Measurements from ENCODE around the gene MYLK.

MYLK gene

GRCh38 chr3:123790254-123791072, 93.7 kb downstream of the MYLK start:
- no peak for DNase-seq

DNA sequence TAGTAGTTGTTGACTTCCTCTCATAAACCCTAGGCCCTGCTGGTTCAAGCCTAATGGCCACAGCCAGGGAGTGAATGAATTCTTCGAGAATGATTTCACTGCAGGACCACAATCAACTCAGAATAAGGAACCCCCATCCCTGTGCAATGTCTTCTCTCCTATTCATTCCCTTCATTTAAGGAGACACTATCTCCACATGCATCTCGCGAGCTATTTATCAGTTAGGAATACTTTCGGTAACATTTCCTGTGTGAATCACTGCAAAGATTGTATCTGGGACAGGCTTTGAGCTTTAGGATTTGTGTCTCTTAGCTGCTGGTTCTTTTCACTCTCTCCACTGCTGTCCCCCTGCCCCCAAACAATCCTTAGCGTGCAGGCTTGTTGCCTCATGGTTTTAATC, 94.4 kb downstream of the MYLK start:
- DNase-seq: no peak

DNA sequence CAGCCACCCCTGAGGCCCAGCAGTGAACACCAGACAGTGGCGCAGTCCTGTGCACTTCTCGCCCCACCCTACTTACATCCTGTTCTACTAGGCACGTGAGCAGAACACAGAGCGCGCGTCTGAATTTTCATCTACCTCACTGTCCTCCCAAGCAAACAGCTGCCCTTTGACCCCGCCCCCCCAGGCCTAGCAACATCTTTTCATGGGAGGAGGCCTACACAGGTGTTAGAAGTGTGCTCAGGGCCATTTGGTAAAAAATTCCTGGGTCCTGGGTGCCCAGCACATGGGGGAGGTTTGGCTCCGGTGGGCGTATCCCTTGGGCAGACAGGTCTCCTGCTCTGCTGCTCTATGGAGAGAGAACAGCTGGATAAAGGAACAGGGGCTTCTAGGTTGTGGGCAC, 95.0 kb downstream of the MYLK start:
- DNase-seq: no peak

DNA sequence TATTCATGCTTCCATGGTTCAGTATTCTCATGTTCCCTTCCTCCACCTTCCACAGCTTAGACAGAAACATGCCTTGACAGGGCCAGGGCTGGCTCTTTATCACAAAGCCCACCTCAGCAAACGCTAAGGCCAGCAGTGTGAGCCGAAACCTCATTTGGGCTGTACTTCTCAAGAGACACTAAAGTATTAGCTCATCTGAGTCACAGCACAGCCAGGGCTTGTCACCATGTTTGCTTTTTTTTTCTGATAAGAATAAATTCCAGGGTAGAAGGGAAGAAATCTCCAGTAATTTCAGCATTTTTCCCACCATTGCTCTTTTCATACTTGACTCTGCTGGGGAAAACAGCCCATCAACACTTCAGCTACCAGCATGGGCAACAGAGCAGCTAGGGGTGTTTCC, 95.4 kb downstream of the MYLK start:
- DNase-seq: no peak

GRCh38 chr3:123787133-123787532, 97.0 kb downstream of the MYLK start:
- no peak for DNase-seq

- no peak for DNase-seq
Observed at GRCh38 chr3:123785602-123786001, 98.5 kb downstream of the MYLK start.

DNA sequence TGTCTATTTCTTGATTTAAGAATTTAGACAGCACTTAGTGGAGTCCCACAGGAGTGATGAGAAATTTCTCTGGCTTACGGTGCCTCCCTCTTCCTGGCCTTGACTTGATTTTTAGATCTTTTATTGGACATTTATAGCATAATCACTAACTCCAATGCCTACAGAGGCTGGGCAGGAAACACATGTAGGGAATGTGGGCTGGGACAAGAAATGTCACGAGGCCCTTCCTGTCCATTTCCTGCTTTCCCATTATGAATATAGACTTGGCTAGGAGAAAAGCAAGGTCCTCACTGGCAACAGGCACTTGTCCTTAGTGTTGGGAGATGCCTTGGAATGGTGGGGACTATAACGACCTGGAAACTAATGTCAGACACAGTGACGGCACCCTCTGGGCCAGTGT, 100.3 kb downstream of the MYLK start:
- DNase-seq: no peak

DNA sequence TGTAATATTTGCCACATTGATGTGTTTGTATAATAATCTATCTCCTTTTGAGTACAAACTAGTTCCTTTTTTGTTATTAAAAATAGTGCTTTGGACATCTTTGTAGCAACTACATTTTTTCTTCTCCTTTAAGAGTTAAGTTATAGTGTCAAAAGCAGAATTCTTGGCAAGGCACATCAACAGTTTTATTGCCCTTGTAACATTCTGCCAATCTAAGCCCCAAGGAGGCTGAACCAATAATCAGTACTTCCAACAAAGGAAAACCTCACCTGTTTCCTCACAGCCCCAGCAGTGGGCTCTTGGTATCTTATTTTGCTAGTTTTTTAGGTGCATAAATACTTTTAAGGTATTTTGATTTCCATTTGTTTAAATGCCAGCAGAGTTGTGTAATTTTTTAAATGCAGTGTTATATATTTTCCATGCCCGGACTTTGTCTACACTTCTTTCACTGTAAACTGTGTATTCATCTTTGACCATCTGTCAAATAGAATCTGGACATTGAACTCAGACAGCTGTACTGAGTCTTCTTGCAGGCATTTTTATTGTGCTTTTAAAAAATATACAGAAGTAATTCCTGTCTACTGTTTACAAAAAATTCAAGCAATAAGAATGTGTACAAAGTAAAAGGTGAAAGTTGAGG, 101.0 kb downstream of the MYLK start:
- DNase-seq: no peak

GRCh38 chr3:123782488-123782887, 101.6 kb downstream of the MYLK start:
- DNase-seq: no peak

DNA sequence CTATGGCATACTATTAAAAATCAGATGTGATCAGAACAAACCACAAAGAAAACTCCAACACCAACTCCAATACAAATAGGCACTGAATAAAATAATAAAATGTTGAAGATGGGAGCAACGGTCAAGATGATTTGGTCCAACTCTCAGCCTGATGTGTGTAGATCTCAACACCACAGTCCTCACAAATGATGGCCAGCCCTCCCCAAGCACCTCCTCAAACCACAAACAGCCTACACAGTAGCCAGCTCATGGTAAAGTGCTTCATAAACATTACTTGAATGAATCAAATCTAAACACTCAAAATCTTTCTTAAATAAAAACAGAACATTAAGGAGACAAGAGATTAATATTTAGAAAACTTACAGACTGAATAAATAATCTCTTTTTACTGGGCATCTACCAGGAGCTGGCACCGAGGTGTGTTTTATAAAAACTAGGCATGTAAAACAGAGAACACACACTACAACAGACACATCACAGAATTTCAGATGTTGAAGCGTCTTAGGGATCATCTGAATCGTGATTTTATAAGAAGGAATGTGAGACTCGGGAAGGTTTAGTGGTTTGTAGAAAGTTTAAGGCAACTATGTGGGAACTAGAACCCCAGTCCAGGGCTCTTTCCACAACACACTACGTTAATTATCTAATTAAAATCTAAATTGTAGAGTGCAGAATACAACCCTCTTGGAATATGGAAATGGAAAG, 102.4 kb downstream of the MYLK start:
- DNase-seq: no peak

DNA sequence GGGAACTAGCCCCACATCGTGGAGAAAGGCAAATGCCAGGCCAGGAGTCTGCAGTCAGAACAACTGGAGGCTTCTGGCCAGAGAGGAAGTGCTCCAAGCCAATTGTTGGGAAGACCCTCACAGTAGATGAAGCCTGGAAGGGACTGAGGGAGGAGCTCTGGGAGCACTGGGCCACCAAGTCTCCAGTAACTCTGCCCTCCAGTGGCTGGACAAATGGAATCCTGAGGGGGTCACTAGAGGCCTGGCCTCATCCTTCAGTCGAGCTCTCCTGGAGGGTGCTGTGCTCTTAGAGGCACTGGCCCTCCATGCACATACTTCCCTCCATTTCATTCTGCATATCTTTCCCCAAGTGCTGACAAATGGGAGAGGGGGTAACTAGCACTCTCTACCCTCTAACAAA, 103.0 kb downstream of the MYLK start:
- no peak for DNase-seq

DNA sequence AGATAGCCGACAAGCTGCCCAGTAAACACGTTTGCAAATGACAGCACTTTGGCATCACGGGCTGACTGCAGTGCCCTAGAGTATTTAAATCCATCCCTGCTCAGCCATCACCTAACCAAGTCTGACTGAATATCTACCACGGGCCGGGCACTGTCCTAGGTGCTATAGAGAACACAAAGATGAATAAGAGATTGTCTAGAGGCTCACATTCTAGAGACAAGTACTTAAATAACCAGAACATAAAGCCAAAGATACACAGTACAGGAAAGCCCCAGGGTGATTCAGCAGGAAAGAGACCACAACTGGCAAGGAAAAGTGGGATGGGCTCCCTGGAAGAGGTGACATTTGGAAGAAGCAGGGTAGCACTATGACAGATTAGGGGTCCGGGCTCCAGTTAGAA, 103.5 kb downstream of the MYLK start:
- DNase-seq: no peak

- DNase-seq: no peak
Observed at GRCh38 chr3:123779655-123780231, 104.4 kb downstream of the MYLK start.

GRCh38 chr3:123778991-123779622, 105.0 kb downstream of the MYLK start:
- DNase-seq: no peak

GRCh38 chr3:123778525-123778924, 105.6 kb downstream of the MYLK start:
- DNase-seq: no peak

- DNase-seq: no peak
Observed at GRCh38 chr3:123776071-123776782, 107.9 kb downstream of the MYLK start.

GRCh38 chr3:123774474-123774873, 109.7 kb downstream of the MYLK start:
- DNase-seq: no peak

- no peak for DNase-seq
Observed at GRCh38 chr3:123773681-123774431, 110.3 kb downstream of the MYLK start.

DNA sequence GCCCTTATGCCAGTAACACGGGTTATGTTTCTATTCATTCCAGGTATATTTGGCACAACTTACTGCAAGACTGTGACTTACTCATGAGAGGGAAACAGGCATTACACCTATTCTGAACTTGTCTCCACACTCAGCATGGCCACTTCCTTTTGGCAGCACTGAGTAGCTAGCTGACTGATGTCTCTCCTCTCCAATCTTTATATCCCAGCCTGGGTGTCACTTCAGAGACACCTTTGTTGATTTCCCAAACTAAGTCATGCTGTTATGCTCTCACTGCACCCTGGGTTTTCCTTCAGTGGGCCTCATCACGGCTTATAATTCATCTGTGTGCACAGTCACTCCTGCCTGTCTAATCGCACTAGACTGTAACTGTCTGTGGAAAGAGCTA, 114.8 kb downstream of the MYLK start:
- no peak for DNase-seq

GRCh38 chr3:123768480-123769355, 115.4 kb downstream of the MYLK start:
- DNase-seq: no peak

Data from NCI-H1436 treated with DMSO at 0.1 percent for 48 hours (cell line).